ENCODE results near the gene CHMP6. TPM values are rescaled to one million over a fixed set of nuclear protein-coding genes. Genes with fewer than 3 reads are reported as not detected.
A peak's percentile ranks its signal among the peaks of the same experiment; 100 is the strongest.

The CHMP6 gene
- total RNA-seq, result 10 to 100 TPM; 12.9 to 17.5 TPM

DNA sequence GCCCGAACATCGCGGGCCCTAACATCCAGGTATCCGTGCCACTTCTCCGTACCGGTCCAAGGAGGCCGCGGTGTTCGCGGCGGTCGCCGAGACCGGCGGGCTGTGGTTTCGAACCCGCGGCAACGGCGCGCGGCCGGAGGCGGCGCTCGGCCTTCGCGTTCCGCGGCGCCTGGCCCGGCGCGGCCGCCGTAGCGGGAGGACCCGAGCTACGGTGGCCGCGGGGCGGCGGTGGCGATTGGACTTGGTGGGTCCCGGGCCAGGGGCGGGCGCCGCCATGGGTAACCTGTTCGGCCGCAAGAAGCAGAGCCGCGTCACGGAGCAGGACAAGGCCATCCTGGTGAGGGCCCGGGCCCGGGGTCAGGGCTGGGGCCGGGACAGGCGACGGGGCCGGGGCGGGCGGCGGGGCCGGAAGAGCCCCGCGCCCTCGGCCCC, at the start of gene CHMP6:
CHMP6 (plus strand) TSS at position 197 of the 432 bp plus-strand sequence; CDS start at position 275, 78 bp downstream.
- peaks cover 18% of the 10 kb centered on the region for H3K36me3 ChIP-seq
- H3K9me3 ChIP-seq, result no peaks in the 10 kb centered on the region
- H3K27ac ChIP-seq, result peak within 1 kb of the TSS; percentile 63 to 73
- no peak for DNase-seq (ENCODE audit: low spot score)
- peak within 1 kb of the TSS; percentile 88 to 99 for H3K4me3 ChIP-seq
- TF ChIP-seq, protein P1, sequence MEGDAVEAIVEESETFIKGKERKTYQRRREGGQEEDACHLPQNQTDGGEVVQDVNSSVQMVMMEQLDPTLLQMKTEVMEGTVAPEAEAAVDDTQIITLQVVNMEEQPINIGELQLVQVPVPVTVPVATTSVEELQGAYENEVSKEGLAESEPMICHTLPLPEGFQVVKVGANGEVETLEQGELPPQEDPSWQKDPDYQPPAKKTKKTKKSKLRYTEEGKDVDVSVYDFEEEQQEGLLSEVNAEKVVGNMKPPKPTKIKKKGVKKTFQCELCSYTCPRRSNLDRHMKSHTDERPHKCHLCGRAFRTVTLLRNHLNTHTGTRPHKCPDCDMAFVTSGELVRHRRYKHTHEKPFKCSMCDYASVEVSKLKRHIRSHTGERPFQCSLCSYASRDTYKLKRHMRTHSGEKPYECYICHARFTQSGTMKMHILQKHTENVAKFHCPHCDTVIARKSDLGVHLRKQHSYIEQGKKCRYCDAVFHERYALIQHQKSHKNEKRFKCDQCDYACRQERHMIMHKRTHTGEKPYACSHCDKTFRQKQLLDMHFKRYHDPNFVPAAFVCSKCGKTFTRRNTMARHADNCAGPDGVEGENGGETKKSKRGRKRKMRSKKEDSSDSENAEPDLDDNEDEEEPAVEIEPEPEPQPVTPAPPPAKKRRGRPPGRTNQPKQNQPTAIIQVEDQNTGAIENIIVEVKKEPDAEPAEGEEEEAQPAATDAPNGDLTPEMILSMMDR (IDR thresholded peaks at IDR 0.05), result peak; percentile 42 to 58
- peaks cover 0 to 31% of the 10 kb centered on the region in 2 donors for H3K4me1 ChIP-seq
- H3K27me3 ChIP-seq, result no peaks in the 10 kb centered on the region

DNA sequence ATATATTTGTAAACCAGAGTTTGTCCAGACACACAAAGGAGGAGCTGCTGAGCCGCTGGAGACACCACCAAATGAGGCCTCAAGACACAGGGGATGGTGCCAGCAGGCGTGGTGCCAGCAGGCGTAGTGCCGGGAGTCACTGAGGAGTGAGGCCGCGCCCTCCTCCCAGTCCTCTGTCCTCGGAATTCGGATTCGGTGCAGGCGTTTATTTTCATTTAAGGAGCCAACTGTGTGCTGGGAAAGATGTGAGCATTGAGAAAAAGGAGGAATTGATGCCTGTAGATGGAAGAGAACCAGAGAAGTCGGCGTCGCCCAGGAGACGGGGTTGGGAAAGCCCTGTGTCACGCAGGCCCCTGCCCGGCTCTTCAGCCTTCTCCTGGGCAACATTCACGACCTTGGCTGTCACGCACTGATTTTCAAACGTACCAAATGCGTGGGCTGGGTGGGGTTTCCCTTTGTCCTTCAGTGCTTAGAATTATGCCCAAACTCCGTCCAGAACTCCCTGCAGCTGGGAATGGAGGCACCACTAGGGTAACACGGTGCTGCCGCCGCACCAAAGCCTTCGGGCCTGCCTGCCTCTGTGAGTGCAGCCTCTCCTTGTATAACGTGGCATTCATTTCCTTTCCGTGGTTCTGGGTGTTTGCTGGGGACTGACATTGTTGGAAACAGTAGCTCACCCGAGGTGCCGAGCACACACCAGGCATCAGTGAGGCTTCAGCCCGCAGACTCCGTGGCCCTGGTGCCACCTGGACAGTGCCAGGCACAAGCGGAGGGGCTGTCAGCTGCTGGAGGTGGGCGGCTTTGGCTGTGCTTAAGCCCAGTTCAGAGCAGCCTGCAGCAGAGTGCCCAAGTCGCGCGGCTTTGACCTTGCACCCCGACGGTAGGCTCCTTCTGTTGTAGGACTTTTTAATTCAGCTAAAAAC, 49.0 kb upstream of the CHMP6 start:
- peak; percentile 95 for DNase-seq (ENCODE audit: low spot score)
- H3K36me3 ChIP-seq, result peaks cover 19% of the 10 kb centered on the region
- H3K9me3 ChIP-seq, result no peaks in the 10 kb centered on the region
- no peaks in the 10 kb centered on the region for H3K27me3 ChIP-seq
- peak overlapping the region; percentile 7 to 41 for H3K27ac ChIP-seq
- TF ChIP-seq, protein P1 (IDR thresholded peaks at IDR 0.05), result peak in 1 of 2 donors; percentile 38
- peaks cover 0 to 21% of the 10 kb centered on the region in 2 donors for H3K4me1 ChIP-seq
- no peak overlapping the region for H3K4me3 ChIP-seq

DNA sequence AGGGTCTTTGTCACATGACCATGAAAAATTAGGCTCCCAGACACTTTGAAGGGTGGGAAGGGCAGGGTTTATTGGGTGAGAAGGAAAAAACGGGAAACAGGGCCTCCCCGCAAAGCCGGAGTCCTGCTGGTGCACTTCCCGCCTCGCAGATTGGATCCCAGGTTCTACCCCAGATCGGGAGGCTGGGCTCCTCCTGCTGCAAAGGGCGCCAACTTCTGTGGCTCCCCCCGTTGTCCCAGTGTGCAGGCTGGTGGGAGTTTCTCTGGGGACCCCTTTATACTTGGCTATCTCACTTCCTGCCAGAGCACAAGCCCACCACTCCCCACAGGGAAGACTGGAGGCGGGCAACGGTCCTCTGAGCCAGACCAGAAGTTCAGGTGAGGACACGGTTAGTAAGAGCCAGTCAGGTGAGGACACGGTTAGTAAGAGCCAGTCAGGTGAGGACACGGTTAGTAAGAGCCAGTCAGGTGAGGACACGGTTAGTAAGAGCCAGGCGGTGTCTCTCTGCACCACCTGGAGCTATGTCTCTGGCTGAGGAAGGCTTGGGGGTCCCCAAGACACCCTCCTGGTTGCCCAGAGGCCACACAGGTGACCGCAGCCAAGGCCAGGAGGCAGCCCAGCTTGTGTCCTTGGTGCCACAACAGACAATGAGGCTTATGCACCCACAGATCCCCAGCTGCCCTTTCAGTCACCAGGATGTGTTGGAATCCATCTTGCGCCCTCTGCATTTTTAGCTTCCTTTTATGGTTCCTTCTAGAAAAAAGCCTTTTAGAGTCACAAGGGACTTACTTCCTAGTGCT, 48.1 kb upstream of the CHMP6 start:
- Histone ChIP-seq H3K4me1 (peaks cover 0 to 21% of the 10 kb centered on the region in 2 donors), H3K9me3 (no peaks in the 10 kb centered on the region), H3K36me3 (peaks cover 23% of the 10 kb centered on the region), H3K4me3 (no peak overlapping the region), H3K27ac (no peak overlapping the region), H3K27me3 (no peaks in the 10 kb centered on the region)
- DNase-seq (ENCODE audit: low spot score), result no peak
- TF ChIP-seq, protein P1 (IDR thresholded peaks at IDR 0.05), result no peak

DNA sequence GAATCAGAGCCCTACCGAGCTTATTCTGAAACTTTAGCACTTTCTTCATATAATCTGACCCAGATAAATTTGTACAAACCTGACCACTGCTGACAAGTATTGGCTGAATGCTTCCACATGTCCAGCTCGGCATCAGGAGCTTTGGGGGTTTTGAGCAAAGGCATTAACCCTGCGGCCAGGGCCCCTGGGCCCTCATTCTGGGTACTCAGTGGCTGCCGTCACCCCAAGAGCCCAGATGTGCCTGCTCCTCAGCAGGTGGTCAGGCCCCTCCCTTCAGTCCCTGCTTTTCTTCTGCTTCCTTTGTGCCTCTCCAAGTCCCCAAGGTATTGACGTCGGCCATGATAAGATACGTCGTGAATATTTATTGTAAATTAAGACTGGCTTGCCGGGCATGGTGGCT, 47.3 kb upstream of the CHMP6 start:
- Histone ChIP-seq H3K4me1 (peaks cover 0 to 25% of the 10 kb centered on the region in 2 donors), H3K27ac (no peak overlapping the region), H3K9me3 (no peaks in the 10 kb centered on the region), H3K4me3 (no peak overlapping the region), H3K36me3 (peaks cover 23% of the 10 kb centered on the region), H3K27me3 (no peaks in the 10 kb centered on the region)
- TF ChIP-seq, protein P1 (IDR thresholded peaks at IDR 0.05), result no peak
- DNase-seq (ENCODE audit: low spot score), result no peak

DNA sequence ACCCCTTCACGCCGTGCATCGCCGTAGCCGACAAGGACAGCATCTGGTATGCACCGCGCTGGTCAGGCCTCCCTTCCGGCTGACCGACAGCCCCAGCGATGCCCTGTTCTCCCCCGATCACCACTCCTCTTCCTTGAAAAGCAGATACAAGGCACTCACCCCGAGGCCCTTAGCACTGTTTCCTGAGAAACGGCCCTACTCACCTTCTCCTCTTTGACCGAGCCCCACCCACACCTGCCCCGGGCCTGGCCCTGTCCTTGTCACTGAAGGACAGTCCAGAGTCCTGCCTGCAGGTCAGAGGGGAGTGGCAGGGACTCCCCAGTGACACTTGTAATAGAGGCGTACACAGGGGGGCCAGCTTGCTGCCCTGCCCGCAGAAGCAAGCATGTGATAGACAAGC, 45.9 kb upstream of the CHMP6 start:
- TF ChIP-seq, protein P1 (IDR thresholded peaks at IDR 0.05), result no peak

More for the DNA sequence above, 45.9 kb upstream of the CHMP6 start:
- H3K9me3 ChIP-seq, result no peaks in the 10 kb centered on the region
- no peak for DNase-seq (ENCODE audit: low spot score)
- H3K27ac ChIP-seq, result no peak overlapping the region
- H3K36me3 ChIP-seq, result peaks cover 30% of the 10 kb centered on the region
- no peak overlapping the region for H3K4me3 ChIP-seq
- no peaks in the 10 kb centered on the region for H3K27me3 ChIP-seq
- peaks cover 0 to 26% of the 10 kb centered on the region in 2 donors for H3K4me1 ChIP-seq

All from right atrium auricular region (tissue), 2 donors.